Erythroblast (primary cell): Measurements from ENCODE around the gene GNAZ.

Experiments
- DNase-seq, 2 experiments: peaks; one replicate each; lab custom pipeline; 2025; lab: John Stamatoyannopoulos, UW
- GATA1 ChIP-seq: IDR thresholded peaks from 2 replicates; pipeline ENCODE4 v1.6.1; 2011; ENCODE audit warnings: low read depth, mild to moderate bottlenecking, control low read depth, low read length, moderate library complexity
- POLR2A ChIP-seq: IDR thresholded peaks from 2 replicates; pipeline ENCODE4 v1.6.1; 2011; ENCODE audit warnings: mild to moderate bottlenecking, low read length

Gene GNAZ

GRCh38 chr22:23092217-23092955, 22.1 kb downstream of the GNAZ start:
- no peak for TF ChIP-seq GATA1
- TF ChIP-seq POLR2A, result no peak
- no peak for DNase-seq

GRCh38 chr22:23093051-23093788, 22.9 kb downstream of the GNAZ start:
- no peak for DNase-seq
- TF ChIP-seq POLR2A, result no peak
- no peak for TF ChIP-seq GATA1

GRCh38 chr22:23094260-23094659, 23.9 kb downstream of the GNAZ start:
- TF ChIP-seq POLR2A (no peak), GATA1 (no peak)
- DNase-seq, result no peak

GRCh38 chr22:23094695-23095681, 24.7 kb downstream of the GNAZ start:
- no peak for TF ChIP-seq POLR2A
- no peak for TF ChIP-seq GATA1
- no peak for DNase-seq

GRCh38 chr22:23095733-23096342, 25.5 kb downstream of the GNAZ start:
- TF ChIP-seq POLR2A (no peak), GATA1 (no peak)
- no peak for DNase-seq

GRCh38 chr22:23097412-23098229, 27.3 kb downstream of the GNAZ start:
- DNase-seq, result no peak
- TF ChIP-seq GATA1 (no peak), POLR2A (no peak)

GRCh38 chr22:23098230-23098705, 27.9 kb downstream of the GNAZ start:
- DNase-seq, result no peak
- no peak for TF ChIP-seq POLR2A
- TF ChIP-seq GATA1, result no peak

- DNase-seq, result no peak
- TF ChIP-seq GATA1, result no peak
Observed at GRCh38 chr22:23098718-23099530, 28.6 kb downstream of the GNAZ start.

- TF ChIP-seq POLR2A (no peak), GATA1 (no peak)
- DNase-seq, result no peak
Observed at GRCh38 chr22:23099531-23099804, 29.1 kb downstream of the GNAZ start.

GRCh38 chr22:23100124-23100801, 29.9 kb downstream of the GNAZ start:
- DNase-seq, result no peak
- no peak for TF ChIP-seq GATA1
- TF ChIP-seq POLR2A, result no peak

- TF ChIP-seq POLR2A (no peak), GATA1 (no peak)
- DNase-seq, result no peak
Observed at GRCh38 chr22:23101524-23101923, 31.2 kb downstream of the GNAZ start.
